NCI-H2196 (cell line): ENCODE data around the gene CXCR5.
A peak's percentile ranks its signal among the peaks of the same experiment; 100 is the strongest.

Experiments
- DNase-seq: peaks from one replicate; lab custom pipeline; 2025; ENCODE audit not compliant: unreplicated experiment; lab: John Stamatoyannopoulos, UW

The CXCR5 gene

GRCh38 chr11:118873804-118874203 lies 9.9 kb upstream of the CXCR5 start:
- DNase-seq = no peak

- DNase-seq = no peak
Measured at GRCh38 chr11:118876286-118876685, 7.4 kb upstream of the CXCR5 start.

- DNase-seq = no peak
Measured at GRCh38 chr11:118877487-118878162, 6.1 kb upstream of the CXCR5 start.

GRCh38 chr11:118878163-118878563 lies 5.5 kb upstream of the CXCR5 start:
- DNase-seq = no peak

GRCh38 chr11:118881228-118881627 lies 2.5 kb upstream of the CXCR5 start:
- DNase-seq = no peak

- no peak for DNase-seq
Measured at GRCh38 chr11:118882491-118882890, 1.2 kb upstream of the CXCR5 start.

GRCh38 chr11:118883004-118883367 lies 706 bp upstream of the CXCR5 start:
- no peak for DNase-seq

- no peak for DNase-seq
Measured at GRCh38 chr11:118884875-118885274, 1.2 kb downstream of the CXCR5 start.

- DNase-seq = no peak
Measured at GRCh38 chr11:118885319-118885718, 1.6 kb downstream of the CXCR5 start.

GRCh38 chr11:118885831-118886565 lies 2.3 kb downstream of the CXCR5 start:
- no peak for DNase-seq

- DNase-seq = no peak
Measured at GRCh38 chr11:118886681-118887111, 3.0 kb downstream of the CXCR5 start.

- DNase-seq = no peak
Measured at GRCh38 chr11:118887206-118887605, 3.5 kb downstream of the CXCR5 start.

- DNase-seq = no peak
Measured at GRCh38 chr11:118888398-118888797, 4.7 kb downstream of the CXCR5 start.

GRCh38 chr11:118889797-118890196 lies 6.1 kb downstream of the CXCR5 start:
- no peak for DNase-seq

- peak; percentile 66 for DNase-seq
Measured at GRCh38 chr11:118892514-118892913, 8.8 kb downstream of the CXCR5 start.

- DNase-seq = no peak
Measured at GRCh38 chr11:118892964-118893363, 9.3 kb downstream of the CXCR5 start.

- no peak for DNase-seq
Measured at GRCh38 chr11:118893662-118894061, 10.0 kb downstream of the CXCR5 start.

GRCh38 chr11:118894192-118894591 lies 10.5 kb downstream of the CXCR5 start:
- DNase-seq = no peak

GRCh38 chr11:118895093-118896039 lies 11.7 kb downstream of the CXCR5 start:
- no peak for DNase-seq

GRCh38 chr11:118896472-118896913 lies 12.8 kb downstream of the CXCR5 start:
- no peak for DNase-seq

- no peak for DNase-seq
Measured at GRCh38 chr11:118896921-118897591, 13.4 kb downstream of the CXCR5 start.
